ENCODE results near the gene INO80C.

DNA sequence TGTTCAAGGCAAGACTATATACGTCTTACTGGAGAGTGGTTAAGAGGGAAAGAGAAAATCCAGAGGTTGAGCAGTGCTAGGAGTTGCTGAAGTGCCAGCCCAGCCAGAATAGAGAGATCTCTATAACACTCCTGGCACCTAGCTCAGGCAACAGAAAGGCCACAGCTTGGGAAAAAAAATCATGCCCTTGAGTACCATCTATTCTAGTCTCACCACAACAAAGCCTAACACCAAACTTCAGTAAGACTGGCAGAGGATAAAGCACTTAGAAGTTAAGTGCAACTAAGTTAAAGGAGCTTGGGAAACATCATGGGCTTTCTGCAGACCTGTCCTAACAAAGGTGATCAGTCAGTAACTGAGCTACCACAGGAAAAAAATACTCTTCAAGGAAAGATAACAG, 24.2 kb downstream of the INO80C start:
- no peak for TF ChIP-seq RFX5 (IDR thresholded peaks at IDR 0.05; ENCODE audit: low read depth, low read length)
- TF ChIP-seq, protein P1, sequence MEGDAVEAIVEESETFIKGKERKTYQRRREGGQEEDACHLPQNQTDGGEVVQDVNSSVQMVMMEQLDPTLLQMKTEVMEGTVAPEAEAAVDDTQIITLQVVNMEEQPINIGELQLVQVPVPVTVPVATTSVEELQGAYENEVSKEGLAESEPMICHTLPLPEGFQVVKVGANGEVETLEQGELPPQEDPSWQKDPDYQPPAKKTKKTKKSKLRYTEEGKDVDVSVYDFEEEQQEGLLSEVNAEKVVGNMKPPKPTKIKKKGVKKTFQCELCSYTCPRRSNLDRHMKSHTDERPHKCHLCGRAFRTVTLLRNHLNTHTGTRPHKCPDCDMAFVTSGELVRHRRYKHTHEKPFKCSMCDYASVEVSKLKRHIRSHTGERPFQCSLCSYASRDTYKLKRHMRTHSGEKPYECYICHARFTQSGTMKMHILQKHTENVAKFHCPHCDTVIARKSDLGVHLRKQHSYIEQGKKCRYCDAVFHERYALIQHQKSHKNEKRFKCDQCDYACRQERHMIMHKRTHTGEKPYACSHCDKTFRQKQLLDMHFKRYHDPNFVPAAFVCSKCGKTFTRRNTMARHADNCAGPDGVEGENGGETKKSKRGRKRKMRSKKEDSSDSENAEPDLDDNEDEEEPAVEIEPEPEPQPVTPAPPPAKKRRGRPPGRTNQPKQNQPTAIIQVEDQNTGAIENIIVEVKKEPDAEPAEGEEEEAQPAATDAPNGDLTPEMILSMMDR (conservative IDR thresholded peaks at IDR 0.05; ENCODE audit: low read depth, low read length) = no peak
- TF ChIP-seq FOS (IDR thresholded peaks at IDR 0.05; ENCODE audit: low read depth, low read length) = no peak
- no peak for TF ChIP-seq CEBPB (IDR thresholded peaks at IDR 0.05; ENCODE audit: low read depth, low read length)
- TF ChIP-seq POLR2A (IDR thresholded peaks at IDR 0.05; ENCODE audit: low read depth, low read length) = no peak
- TF ChIP-seq, protein P2, sequence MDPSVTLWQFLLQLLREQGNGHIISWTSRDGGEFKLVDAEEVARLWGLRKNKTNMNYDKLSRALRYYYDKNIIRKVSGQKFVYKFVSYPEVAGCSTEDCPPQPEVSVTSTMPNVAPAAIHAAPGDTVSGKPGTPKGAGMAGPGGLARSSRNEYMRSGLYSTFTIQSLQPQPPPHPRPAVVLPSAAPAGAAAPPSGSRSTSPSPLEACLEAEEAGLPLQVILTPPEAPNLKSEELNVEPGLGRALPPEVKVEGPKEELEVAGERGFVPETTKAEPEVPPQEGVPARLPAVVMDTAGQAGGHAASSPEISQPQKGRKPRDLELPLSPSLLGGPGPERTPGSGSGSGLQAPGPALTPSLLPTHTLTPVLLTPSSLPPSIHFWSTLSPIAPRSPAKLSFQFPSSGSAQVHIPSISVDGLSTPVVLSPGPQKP (IDR thresholded peaks at IDR 0.05; ENCODE audit: borderline replicate concordance, low read depth, low read length) = no peak
- TF ChIP-seq, protein P3, sequence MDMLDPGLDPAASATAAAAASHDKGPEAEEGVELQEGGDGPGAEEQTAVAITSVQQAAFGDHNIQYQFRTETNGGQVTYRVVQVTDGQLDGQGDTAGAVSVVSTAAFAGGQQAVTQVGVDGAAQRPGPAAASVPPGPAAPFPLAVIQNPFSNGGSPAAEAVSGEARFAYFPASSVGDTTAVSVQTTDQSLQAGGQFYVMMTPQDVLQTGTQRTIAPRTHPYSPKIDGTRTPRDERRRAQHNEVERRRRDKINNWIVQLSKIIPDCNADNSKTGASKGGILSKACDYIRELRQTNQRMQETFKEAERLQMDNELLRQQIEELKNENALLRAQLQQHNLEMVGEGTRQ (IDR thresholded peaks at IDR 0.05; ENCODE audit: low read depth, low read length) = no peak
- TF ChIP-seq RAD21 (IDR thresholded peaks at IDR 0.05; ENCODE audit: low read length) = no peak
- TF ChIP-seq RCOR1 (IDR thresholded peaks at IDR 0.05; ENCODE audit: insufficient replicate concordance, low read length) = no peak

Data from IMR-90 (cell line).